HEK293 (cell line): ENCODE measurements around the gene SNX33.

Experiments used
- CTCF ChIA-PET: fragments of 350-600 bp; formaldehyde crosslinking; extraction: SDS; loops from one replicate; lab custom pipeline; 2021; ENCODE audit warnings: antibody characterized with exemption; lab: Yijun Ruan, JAX
- POLR2A ChIA-PET: fragments of 300-600 bp; formaldehyde crosslinking; extraction: SDS; loops from one replicate; lab custom pipeline; 2020; ENCODE audit warnings: antibody characterized with exemption, inconsistent platforms; lab: Yijun Ruan, JAX
- H3K27ac ChIP-seq: fragments of 200-500 bp; sonication (Bioruptor generic); 2 replicates; pipeline ENCODE4 v1.5.1; 2014; ENCODE audit warnings: low read depth, low read length, control low read depth, inconsistent platforms; ENCODE audit errors: extremely low read depth
- H3K36me3 ChIP-seq, 2 experiments: fragments of 200-500 bp in 1 of 2; sonication (Bioruptor generic) in 1 of 2; 1 replicate in 1 of 2; 2 replicates in 1 of 2; pipeline ENCODE4 v1.5.1; 2014 to 2017; ENCODE audit warnings: inconsistent platforms in 2 of 2, low read length in 2 of 2; ENCODE audit not compliant: control insufficient read depth in 2 of 2, insufficient read depth in 1 of 2
- H3K4me1 ChIP-seq: fragments of 200-500 bp; sonication (Bioruptor generic); 2 replicates; pipeline ENCODE4 v1.5.1; 2014; ENCODE audit warnings: mild to moderate bottlenecking, low read length, inconsistent platforms; ENCODE audit not compliant: control insufficient read depth, insufficient read depth
- H3K4me3 ChIP-seq: 2 replicates; pipeline ENCODE4 v1.5.1; 2011; ENCODE audit warnings: low read depth, mild to moderate bottlenecking, control low read depth, low read length, moderate library complexity
- H3K9me3 ChIP-seq: fragments of 200-500 bp; sonication (Bioruptor generic); 2 replicates; pipeline ENCODE4 v1.5.1; 2014; ENCODE audit warnings: low read depth, low read length, inconsistent platforms; ENCODE audit not compliant: control insufficient read depth, insufficient read depth
- EGR2 ChIP-seq: fragments of 450-650 bp; formaldehyde crosslinking; IDR thresholded peaks from 2 replicates; pipeline ENCODE4 v1.5.1; 2016; ENCODE audit warnings: low read depth, missing biosample characterization, missing genetic modification characterization
- HOXD13 ChIP-seq: sonication (generic); formaldehyde crosslinking; IDR thresholded peaks from 2 replicates; pipeline ENCODE4 v1.8.0; 2022; ENCODE audit warnings: missing genetic modification reagents, borderline replicate concordance
- KLF17 ChIP-seq: fragments of 450-650 bp; formaldehyde crosslinking; IDR thresholded peaks from 2 replicates; pipeline ENCODE4 v1.5.1; 2016; ENCODE audit warnings: missing biosample characterization, missing genetic modification characterization
- OVOL3 ChIP-seq: fragments of 450-650 bp; formaldehyde crosslinking; IDR thresholded peaks from 2 replicates; pipeline ENCODE4 v1.5.1; 2016; ENCODE audit warnings: missing biosample characterization, missing genetic modification characterization
- SP2 ChIP-seq: fragments of 450-650 bp; formaldehyde crosslinking; IDR thresholded peaks from 2 replicates; pipeline ENCODE4 v1.5.1; 2016; ENCODE audit warnings: missing biosample characterization, missing genetic modification characterization
- TRIM28 ChIP-seq: IDR thresholded peaks from 2 replicates; pipeline ENCODE4 v1.6.1; 2011; ENCODE audit warnings: low read length, control low read depth, borderline replicate concordance
- ZBTB20 ChIP-seq: fragments of 450-650 bp; formaldehyde crosslinking; IDR thresholded peaks from 2 replicates; pipeline ENCODE4 v1.5.1; 2016; ENCODE audit warnings: missing biosample characterization, missing genetic modification characterization
- ZEB2 ChIP-seq: fragments of 450-650 bp; formaldehyde crosslinking; IDR thresholded peaks from 2 replicates; pipeline ENCODE4 v1.5.1; 2016; ENCODE audit warnings: missing biosample characterization, missing genetic modification characterization
- ZFHX2 ChIP-seq: fragments of 450-650 bp; formaldehyde crosslinking; conservative IDR thresholded peaks from 2 replicates; pipeline ENCODE4 v1.5.1; 2016; ENCODE audit warnings: missing biosample characterization, missing genetic modification characterization
- ZNF175 ChIP-seq: fragments of 450-650 bp; formaldehyde crosslinking; IDR thresholded peaks from 2 replicates; pipeline ENCODE4 v1.5.1; 2016; ENCODE audit warnings: missing biosample characterization, missing genetic modification characterization
- ZNF211 ChIP-seq: fragments of 450-650 bp; formaldehyde crosslinking; IDR thresholded peaks from 2 replicates; pipeline ENCODE4 v1.5.1; 2016; ENCODE audit warnings: low read depth, missing biosample characterization, missing genetic modification characterization
- ZNF280C ChIP-seq: fragments of 450-650 bp; formaldehyde crosslinking; IDR thresholded peaks from 2 replicates; pipeline ENCODE4 v1.5.1; 2016; ENCODE audit warnings: missing biosample characterization, missing genetic modification characterization
- ZNF324 ChIP-seq: fragments of 450-650 bp; formaldehyde crosslinking; IDR thresholded peaks from 2 replicates; pipeline ENCODE4 v1.5.1; 2016; ENCODE audit warnings: missing biosample characterization, missing genetic modification characterization
- ZNF391 ChIP-seq: fragments of 450-650 bp; formaldehyde crosslinking; IDR thresholded peaks from 2 replicates; pipeline ENCODE4 v1.5.1; 2016; ENCODE audit warnings: low read depth, missing biosample characterization, missing genetic modification characterization, borderline replicate concordance
- ZNF654 ChIP-seq: fragments of 450-650 bp; formaldehyde crosslinking; IDR thresholded peaks from 2 replicates; pipeline ENCODE4 v1.5.1; 2016; ENCODE audit warnings: low read depth, missing biosample characterization, missing genetic modification characterization
- ZNF692 ChIP-seq: fragments of 450-650 bp; formaldehyde crosslinking; IDR thresholded peaks from 2 replicates; pipeline ENCODE4 v1.5.1; 2016; ENCODE audit warnings: missing biosample characterization, missing genetic modification characterization
- ZSCAN4 ChIP-seq: fragments of 450-650 bp; formaldehyde crosslinking; IDR thresholded peaks from 2 replicates; pipeline ENCODE4 v1.5.1; 2017; ENCODE audit warnings: missing biosample characterization, missing genetic modification characterization
- ZXDB ChIP-seq: fragments of 450-650 bp; formaldehyde crosslinking; IDR thresholded peaks from 2 replicates; pipeline ENCODE4 v1.5.1; 2016; ENCODE audit warnings: missing biosample characterization, missing genetic modification characterization

The SNX33 gene

GRCh38 chr15:75695220-75695619 is 47.5 kb downstream of the SNX33 start:
- Histone ChIP-seq H3K4me1 (peaks cover 4% of the 10 kb centered on the region), H3K36me3 (no peaks in the 10 kb centered on the region), H3K9me3 (no peaks in the 10 kb centered on the region), H3K4me3 (no peak overlapping the region)
- POLR2A ChIA-PET, result interaction anchor here (0.5 to 1.2 kb wide), 4 partner anchors 9 to 240 kb away, joined by 3 to 4 read pairs (median 3); partner anchors contain the start of gene IMP3
- CTCF ChIA-PET, result interaction anchor here (0.6 to 1.4 kb wide), 8 partner anchors 9 to 287 kb away, joined by 3 to 10 read pairs (median 4); no protein-coding TSS in a partner anchor
- TF ChIP-seq ZXDB, result no peak
- TF ChIP-seq, all 188 proteins: peak for 0
- H3K27ac ChIP-seq, result no peak overlapping the region

- Histone ChIP-seq H3K4me1 (peaks cover 4% of the 10 kb centered on the region), H3K27ac (no peak overlapping the region), H3K4me3 (no peak overlapping the region), H3K36me3 (no peaks in the 10 kb centered on the region), H3K9me3 (no peaks in the 10 kb centered on the region)
- CTCF ChIA-PET, result interaction anchor here (1.1 to 1.2 kb wide), 2 partner anchors 31 to 106 kb away, joined by 3 to 4 read pairs; no protein-coding TSS in a partner anchor
- TF ChIP-seq ZNF654 (tag by site-specific recombination) (no peak), ZNF175 (tag by site-specific recombination) (no peak), ZNF692 (tag by site-specific recombination) (peak; percentile 52; the same call in 1 of the 2 replicates), ZNF280C (tag by site-specific recombination) (no peak), ZNF211 (tag by site-specific recombination) (no peak), HOXD13 (CRISPR knock-in tag) (no peak), ZEB2 (tag by site-specific recombination) (no peak), ZNF324 (tag by site-specific recombination) (no peak), TRIM28 (no peak), KLF17 (tag by site-specific recombination) (no peak), ZBTB20 (no peak), ZNF391 (tag by site-specific recombination) (no peak), SP2 (tag by site-specific recombination) (0 out of 2 replicates have a peak, but pooled peaks have one; percentile 6)
- POLR2A ChIA-PET, result no interaction called here
Observed at GRCh38 chr15:75695634-75696310, 48.1 kb downstream of the SNX33 start.

- Histone ChIP-seq H3K4me1 (peaks cover 4% of the 10 kb centered on the region), H3K36me3 (no peaks in the 10 kb centered on the region), H3K27ac (no peak overlapping the region), H3K9me3 (no peaks in the 10 kb centered on the region), H3K4me3 (no peak overlapping the region)
- TF ChIP-seq ZSCAN4 (tag by site-specific recombination) (0 out of 2 replicates have a peak, but pooled peaks have one; percentile 27), ZFHX2 (tag by site-specific recombination) (peak; percentile 99), EGR2 (tag by site-specific recombination) (peak; percentile 99), OVOL3 (no peak)
- ChIA-PET POLR2A (no interaction called here), CTCF (interaction anchor here (1.2 kb wide), 1 partner anchor 106 kb away, joined by 3 read pairs; no protein-coding TSS in a partner anchor)
Observed at GRCh38 chr15:75696311-75696720, 48.6 kb downstream of the SNX33 start.
